HFFc6 (cell line): ENCODE measurements around the gene MSI2. TPM values are rescaled to one million over a fixed set of nuclear protein-coding genes. Genes with fewer than 3 reads are reported as not detected.

Experiments used
- DNase-seq: peaks from one replicate; pipeline ENCODE4 v3.0.0-alpha.2; 2018
- H3K27ac Mint-ChIP-seq: 2 replicates; pipeline ENCODE4 v1.8.0; 2020; ENCODE audit warnings: mild to moderate bottlenecking, mixed read lengths
- H3K27me3 Mint-ChIP-seq: 2 replicates; pipeline ENCODE4 v1.8.0; 2021; ENCODE audit warnings: mild to moderate bottlenecking, moderate library complexity, mixed read lengths; ENCODE audit not compliant: insufficient read depth
- H3K36me3 Mint-ChIP-seq: 2 replicates; pipeline ENCODE4 v1.8.0; 2021; ENCODE audit warnings: low read depth, mixed read lengths
- H3K4me1 Mint-ChIP-seq: 2 replicates; pipeline ENCODE4 v1.8.0; 2020; ENCODE audit warnings: low read depth, mixed read lengths
- H3K4me3 Mint-ChIP-seq: 2 replicates; pipeline ENCODE4 v1.8.0; 2020; ENCODE audit warnings: mild to moderate bottlenecking, moderate library complexity, mixed read lengths
- H3K9me3 Mint-ChIP-seq: 2 replicates; pipeline ENCODE4 v1.8.0; 2020; ENCODE audit warnings: mild to moderate bottlenecking, mixed read lengths
- CTCF ChIP-seq: fragments of 200-600 bp; sonication (generic); IDR thresholded peaks from 2 replicates; pipeline ENCODE4 v1.5.0; 2021; ENCODE audit warnings: antibody characterized with exemption, mild to moderate bottlenecking
- total RNA-seq, 6 experiments: library from RNA; stranded (reverse); fragmentation: NEBNext Ultra II Directional; extraction: Animal tissue kit (Norgen Biotek cat#: 25700); gene quantifications; 2 replicates in 1 of 6; 3 replicates in 5 of 6; pipeline ENCODE4 v1.2.3, GENCODE V29; 2021

MSI2 gene
- total RNA-seq, 6 experiments from 2014 or later, result 53.5 to 71.7 (median 55.0) TPM

GRCh38 chr17:57311281-57312216, 55.2 kb downstream of the MSI2 start:
- no peak for DNase-seq
- Mint-ChIP-seq H3K36me3 (peaks cover 5% of the 10 kb centered on the region; the same call in 1 of the 2 replicates), H3K4me1 (no peaks in the 10 kb centered on the region; the same call in 1 of the 2 replicates), H3K27me3 (no peaks in the 10 kb centered on the region; the same call in 1 of the 2 replicates), H3K4me3 (no peak overlapping the region), H3K27ac (no peak overlapping the region), H3K9me3 (no peaks in the 10 kb centered on the region)
- no peak for TF ChIP-seq CTCF

- H3K27ac Mint-ChIP-seq, result no peak overlapping the region
- no peaks in the 10 kb centered on the region for H3K9me3 Mint-ChIP-seq
- H3K4me3 Mint-ChIP-seq, result no peak overlapping the region
- TF ChIP-seq CTCF, result no peak
- no peak for DNase-seq
- no peaks in the 10 kb centered on the region; the same call in 1 of the 2 replicates for H3K27me3 Mint-ChIP-seq
- H3K4me1 Mint-ChIP-seq, result no peaks in the 10 kb centered on the region; the same call in 1 of the 2 replicates
- H3K36me3 Mint-ChIP-seq, result peaks cover 5% of the 10 kb centered on the region; the same call in 1 of the 2 replicates
Measured at GRCh38 chr17:57312242-57312641, 55.9 kb downstream of the MSI2 start.

GRCh38 chr17:57313097-57313835, 56.9 kb downstream of the MSI2 start:
- DNase-seq, result no peak
- H3K4me1 Mint-ChIP-seq, result no peaks in the 10 kb centered on the region; the same call in 1 of the 2 replicates
- no peaks in the 10 kb centered on the region; the same call in 1 of the 2 replicates for H3K27me3 Mint-ChIP-seq
- H3K9me3 Mint-ChIP-seq, result no peaks in the 10 kb centered on the region
- no peak for TF ChIP-seq CTCF
- H3K36me3 Mint-ChIP-seq, result no peaks in the 10 kb centered on the region
- no peak overlapping the region for H3K27ac Mint-ChIP-seq
- H3K4me3 Mint-ChIP-seq, result no peak overlapping the region

GRCh38 chr17:57315061-57316015, 59.0 kb downstream of the MSI2 start:
- Mint-ChIP-seq H3K4me1 (no peaks in the 10 kb centered on the region), H3K36me3 (no peaks in the 10 kb centered on the region), H3K27ac (no peak overlapping the region), H3K9me3 (no peaks in the 10 kb centered on the region), H3K27me3 (no peaks in the 10 kb centered on the region; the same call in 1 of the 2 replicates), H3K4me3 (no peak overlapping the region)
- no peak for DNase-seq
- no peak for TF ChIP-seq CTCF

- no peak for TF ChIP-seq CTCF
- Mint-ChIP-seq H3K9me3 (no peaks in the 10 kb centered on the region), H3K36me3 (no peaks in the 10 kb centered on the region), H3K27ac (no peak overlapping the region), H3K4me3 (no peak overlapping the region), H3K4me1 (no peaks in the 10 kb centered on the region), H3K27me3 (no peaks in the 10 kb centered on the region; the same call in 1 of the 2 replicates)
- DNase-seq, result no peak
Measured at GRCh38 chr17:57316361-57316760, 60.0 kb downstream of the MSI2 start.
